HG03095 (cell line): ENCODE results near the gene EPHB6.

Source experiments
- ATAC-seq: cut with Tn5 transposase; IDR thresholded peaks from one replicate; pipeline ENCODE4 v1.9.1; 2021; ENCODE audit warnings: moderate library complexity; ENCODE audit not compliant: unreplicated experiment

Gene EPHB6

GRCh38 chr7:142863891-142864685, 9.2 kb downstream of the EPHB6 start:
- no peak for ATAC-seq

DNA sequence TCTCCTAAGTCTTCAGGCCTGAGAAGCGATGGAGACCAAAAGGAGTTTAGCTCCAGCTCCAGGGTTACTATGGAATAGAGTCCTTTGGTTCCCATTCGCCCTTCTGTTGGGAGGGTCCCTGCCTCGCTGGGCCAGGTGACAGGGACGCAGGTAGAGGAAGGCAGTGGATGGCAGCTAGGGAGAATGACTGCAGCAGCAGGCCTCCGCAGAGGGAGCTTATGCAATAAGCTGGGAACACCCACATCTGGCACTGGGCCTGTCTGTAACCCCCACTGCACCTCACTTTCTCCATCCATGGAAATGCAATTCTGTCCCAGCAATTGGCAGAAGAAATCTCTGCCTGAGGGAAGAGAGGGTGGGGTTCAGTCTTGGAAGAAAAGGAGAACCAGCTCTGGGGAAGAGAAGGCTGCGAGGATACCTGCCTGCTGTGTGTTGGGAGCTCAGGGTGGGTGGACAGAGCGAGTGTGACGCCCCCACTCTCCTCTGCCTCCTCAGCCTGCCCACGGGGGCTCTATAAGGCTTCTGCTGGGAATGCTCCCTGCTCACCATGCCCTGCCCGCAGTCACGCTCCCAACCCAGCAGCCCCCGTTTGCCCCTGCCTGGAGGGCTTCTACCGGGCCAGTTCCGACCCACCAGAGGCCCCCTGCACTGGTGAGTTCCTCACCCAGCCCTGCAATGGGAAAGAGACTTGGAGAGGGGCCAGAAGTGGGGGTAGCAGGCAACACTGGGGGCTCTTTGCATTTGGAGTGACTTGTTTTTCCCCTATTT, 10.3 kb downstream of the EPHB6 start:
- ATAC-seq, result no peak

DNA sequence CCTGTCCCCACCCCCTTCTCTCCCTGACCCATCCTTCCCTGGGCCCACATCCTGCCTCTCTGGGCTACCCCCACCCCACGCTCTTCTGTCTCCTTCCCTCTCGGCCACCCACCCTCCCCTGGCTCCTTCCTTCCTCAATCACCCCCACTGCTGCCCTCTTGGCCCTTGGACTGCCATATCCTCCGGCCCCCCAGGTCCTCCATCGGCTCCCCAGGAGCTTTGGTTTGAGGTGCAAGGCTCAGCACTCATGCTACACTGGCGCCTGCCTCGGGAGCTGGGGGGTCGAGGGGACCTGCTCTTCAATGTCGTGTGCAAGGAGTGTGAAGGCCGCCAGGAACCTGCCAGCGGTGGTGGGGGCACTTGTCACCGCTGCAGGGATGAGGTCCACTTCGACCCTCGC, 10.9 kb downstream of the EPHB6 start:
- ATAC-seq, result no peak

DNA sequence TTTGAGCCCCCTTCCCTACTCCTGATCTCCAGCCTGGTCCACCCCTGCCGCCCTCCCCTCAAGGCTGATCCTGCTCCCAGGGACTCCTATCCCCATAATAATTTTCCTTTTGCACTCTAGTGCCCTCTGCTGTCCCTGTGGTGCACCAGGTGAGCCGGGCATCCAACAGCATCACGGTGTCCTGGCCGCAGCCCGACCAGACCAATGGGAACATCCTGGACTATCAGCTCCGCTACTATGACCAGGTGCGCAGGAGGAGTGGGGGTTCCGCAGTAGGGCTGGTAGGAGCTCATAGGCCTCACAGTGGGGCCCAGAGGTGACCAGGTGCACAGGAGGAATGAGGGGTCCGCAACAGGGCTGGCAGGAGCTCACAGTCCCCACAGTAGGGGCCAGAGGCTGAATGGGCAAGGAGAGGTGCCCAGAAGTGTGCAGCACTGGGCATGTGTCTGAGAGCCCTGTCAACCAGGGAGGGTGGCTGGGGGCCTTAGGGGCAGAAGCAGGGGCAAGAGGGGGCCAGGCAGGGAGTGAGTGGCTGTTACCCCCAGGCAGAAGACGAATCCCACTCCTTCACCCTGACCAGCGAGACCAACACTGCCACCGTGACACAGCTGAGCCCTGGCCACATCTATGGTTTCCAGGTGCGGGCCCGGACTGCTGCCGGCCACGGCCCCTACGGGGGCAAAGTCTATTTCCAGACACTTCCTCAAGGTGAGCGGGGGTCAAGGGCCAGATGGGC, 11.7 kb downstream of the EPHB6 start:
- no peak for ATAC-seq

- ATAC-seq, result no peak
These were observed 12.2 kb downstream of the EPHB6 start for GRCh38 chr7:142867097-142867378.

DNA sequence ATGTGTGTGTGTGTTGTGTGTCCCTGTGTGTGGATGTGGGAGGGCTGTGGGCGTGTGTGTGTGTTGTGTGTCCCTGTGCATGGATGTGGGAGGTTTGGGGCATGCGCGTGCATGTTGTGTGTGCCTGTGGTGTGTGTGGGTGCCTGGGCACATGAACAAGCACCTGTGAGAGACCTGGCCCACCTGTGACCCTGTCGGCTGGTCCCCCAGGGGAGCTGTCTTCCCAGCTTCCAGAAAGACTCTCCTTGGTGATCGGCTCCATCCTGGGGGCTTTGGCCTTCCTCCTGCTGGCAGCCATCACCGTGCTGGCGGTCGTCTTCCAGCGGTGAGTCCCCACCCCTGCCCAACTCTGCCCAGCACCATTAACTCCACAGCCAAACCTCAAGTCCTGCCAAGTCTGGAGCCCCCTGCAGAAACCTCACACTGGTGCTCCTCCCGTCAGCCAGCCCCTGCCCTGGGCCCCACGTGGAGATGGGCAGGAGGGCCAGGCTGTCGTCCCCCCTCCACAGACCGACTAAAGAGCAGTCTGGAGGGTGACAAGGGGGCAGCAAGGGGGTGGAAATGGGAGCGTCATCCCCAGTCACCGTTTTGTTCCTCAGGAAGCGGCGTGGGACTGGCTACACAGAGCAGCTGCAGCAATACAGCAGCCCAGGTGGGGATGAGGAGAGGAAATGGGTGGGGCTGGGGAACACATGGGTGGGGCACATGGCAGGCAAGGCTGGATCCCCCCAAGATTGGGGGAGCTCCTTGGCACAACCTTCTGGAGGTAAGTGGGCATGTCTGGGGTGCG, 12.7 kb downstream of the EPHB6 start:
- no peak for ATAC-seq

DNA sequence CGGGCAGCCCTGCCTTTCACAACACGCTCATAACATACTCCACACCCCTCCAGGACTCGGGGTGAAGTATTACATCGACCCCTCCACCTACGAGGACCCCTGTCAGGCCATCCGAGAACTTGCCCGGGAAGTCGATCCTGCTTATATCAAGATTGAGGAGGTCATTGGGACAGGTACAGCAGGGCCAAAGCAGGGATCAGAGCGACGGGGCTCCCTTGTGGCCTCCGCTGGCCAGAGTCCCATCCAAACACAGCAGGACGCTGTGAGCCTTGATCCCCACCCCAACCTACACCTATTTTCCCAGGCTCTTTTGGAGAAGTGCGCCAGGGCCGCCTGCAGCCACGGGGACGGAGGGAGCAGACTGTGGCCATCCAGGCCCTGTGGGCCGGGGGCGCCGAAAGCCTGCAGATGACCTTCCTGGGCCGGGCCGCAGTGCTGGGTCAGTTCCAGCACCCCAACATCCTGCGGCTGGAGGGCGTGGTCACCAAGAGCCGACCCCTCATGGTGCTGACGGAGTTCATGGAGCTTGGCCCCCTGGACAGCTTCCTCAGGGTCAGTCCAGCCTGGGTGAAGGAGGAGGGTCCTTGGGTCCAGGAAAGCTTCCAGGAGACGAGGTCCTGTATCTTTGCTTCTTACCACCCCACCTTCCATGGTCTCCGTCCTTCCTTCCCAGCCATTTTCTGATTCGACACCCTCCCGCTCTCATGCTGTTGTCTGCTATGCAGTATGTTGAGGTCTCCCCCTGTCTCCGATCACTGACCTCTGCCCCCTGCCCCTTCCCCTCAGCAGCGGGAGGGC, 13.5 kb downstream of the EPHB6 start:
- ATAC-seq, result no peak

DNA sequence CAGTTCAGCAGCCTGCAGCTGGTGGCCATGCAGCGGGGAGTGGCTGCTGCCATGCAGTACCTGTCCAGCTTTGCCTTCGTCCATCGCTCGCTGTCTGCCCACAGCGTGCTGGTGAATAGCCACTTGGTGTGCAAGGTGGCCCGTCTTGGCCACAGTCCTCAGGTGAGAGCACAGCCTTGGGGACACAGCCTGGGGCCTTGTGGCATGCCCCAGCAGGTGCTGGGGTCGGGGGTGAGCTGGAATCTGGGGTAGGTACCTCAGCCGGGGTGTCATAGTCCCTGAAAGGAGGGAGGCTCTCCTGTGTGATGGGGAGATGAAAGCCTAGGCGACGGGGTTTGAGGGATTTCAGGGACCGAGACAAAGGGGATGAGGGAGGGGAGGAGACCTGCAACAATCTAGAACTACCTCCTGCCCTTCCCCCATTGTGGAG, 14.1 kb downstream of the EPHB6 start:
- ATAC-seq, result no peak

DNA sequence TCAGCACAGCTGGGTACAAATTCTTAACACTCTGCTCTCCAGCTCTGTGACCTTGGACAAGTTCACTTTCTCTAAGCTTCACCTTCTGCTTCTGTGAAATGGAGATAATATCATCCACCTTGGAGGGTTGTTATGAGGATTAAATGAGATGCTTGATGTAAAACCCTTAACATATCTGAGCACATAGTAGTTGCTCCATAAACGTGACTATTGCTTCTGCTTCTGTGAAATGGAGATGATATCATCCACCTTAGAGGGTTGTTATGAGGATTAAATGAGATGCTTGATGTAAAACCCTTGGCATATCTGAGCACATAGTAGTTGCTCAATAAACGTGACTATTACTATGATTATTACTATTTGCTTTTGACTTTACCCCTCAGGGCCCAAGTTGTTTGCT, 14.6 kb downstream of the EPHB6 start:
- ATAC-seq, result no peak

- no peak for ATAC-seq
These were observed 15.3 kb downstream of the EPHB6 start for GRCh38 chr7:142870147-142870559.

DNA sequence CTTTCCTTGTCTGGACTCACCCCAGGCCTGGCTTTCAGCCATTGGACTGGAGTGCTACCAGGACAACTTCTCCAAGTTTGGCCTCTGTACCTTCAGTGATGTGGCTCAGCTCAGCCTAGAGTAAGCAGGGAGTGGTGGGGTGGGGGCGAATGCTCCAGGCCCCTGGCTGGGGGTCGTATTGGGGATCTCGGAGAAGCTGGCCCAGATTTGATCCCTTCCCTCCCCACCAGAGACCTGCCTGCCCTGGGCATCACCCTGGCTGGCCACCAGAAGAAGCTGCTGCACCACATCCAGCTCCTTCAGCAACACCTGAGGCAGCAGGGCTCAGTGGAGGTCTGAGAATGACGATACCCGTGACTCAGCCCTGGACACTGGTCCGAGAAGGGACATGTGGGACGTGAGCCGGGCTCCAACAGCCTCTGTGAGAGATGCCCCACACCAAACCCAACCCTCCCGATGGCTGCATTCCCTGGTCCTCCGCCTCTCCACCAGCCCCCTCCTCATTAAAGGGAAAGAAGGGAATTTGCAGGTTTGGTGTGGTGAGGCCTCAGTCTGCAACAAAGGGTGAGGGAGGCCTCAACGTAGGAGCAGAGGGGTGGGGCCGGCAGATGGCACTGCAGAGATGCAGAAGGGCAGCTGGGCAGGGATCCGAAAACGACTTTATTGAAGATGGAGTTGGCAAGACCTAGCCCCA, 15.8 kb downstream of the EPHB6 start:
- ATAC-seq, result no peak

DNA sequence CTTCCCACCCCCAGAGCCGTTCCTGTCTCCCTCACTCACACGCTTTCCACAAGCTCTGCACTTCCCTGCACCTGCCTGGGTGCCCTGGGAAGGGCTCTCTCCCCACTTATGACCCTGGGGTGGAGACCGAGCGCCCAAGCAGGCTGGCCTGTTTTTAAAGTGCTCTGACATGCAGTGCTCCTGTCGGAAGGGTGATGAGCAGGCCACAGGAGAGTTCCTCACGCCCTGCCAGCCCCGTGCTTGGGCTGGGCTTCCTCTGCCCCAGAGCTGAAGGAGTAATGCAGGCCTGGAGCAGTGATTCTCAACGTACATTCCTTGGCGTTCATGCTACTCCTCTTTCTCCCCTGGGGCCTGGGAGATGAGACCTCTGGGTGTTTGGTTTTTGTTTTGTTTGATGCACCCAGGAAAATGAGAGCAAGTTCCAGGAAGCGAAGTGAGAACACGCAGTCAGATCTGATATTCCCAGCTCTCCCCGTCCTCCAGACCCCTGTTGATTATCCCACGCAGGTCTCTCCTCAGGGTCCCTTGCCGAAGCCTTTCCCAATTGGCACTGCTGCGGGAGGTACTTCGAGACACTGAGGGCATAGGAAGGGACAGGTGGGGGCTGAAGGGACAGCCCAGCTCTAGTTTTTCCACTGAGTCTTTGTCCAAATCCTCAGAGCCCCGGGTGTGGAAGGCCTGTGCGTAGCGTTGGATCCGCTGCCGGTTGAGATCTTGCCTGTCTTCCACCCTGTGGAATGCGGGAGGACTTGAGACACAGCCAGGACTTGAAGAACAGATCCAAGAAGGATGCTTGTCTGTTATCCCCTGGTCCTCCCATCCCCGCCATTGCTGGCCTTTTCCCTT, 16.6 kb downstream of the EPHB6 start:
- no peak for ATAC-seq

GRCh38 chr7:142872106-142872675, 17.3 kb downstream of the EPHB6 start:
- no peak for ATAC-seq

GRCh38 chr7:142873281-142873784, 18.5 kb downstream of the EPHB6 start:
- ATAC-seq, result no peak

- ATAC-seq, result no peak
These were observed 19.0 kb downstream of the EPHB6 start for GRCh38 chr7:142873871-142874270.

DNA sequence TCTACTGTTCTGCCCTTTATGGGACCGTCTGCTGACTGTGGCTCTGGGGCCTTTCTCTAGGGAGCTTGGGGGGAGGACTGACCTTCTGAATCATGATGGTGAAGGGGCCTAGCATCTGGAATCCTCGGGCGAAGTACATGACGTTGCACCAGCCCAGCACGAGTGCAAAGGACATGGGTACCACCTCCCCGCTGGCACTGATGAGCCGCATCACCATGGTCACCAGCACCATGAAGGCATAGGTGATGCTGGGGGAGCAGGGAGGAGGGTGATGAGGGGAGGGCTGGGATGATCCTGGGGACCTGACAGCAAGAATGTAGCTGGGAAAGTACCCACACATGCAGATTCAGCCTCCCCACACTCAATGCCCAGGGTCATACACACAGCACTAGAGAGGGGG, 19.5 kb downstream of the EPHB6 start:
- ATAC-seq, result no peak

- ATAC-seq, result no peak
These were observed 20.0 kb downstream of the EPHB6 start for GRCh38 chr7:142874837-142875236.

DNA sequence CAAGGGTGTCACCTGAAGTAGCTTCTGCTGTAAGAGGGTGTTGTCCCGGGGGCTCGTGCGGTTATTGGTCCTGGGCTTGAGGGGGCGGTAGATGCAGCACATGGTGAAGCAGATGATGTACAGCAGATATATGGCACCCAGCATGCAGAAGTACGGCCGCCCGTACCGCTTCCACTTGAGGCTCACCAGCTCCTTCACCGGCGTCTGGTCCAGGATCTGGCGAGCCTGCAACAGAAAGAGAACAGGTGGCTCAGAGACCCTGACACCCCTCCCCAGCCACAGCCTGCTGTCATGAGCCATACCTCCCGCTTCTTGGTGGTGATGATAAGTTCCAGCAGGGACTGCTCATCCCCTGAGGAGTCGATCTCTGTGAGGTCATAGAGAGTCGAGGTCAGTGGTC, 20.6 kb downstream of the EPHB6 start:
- no peak for ATAC-seq
